Naive thymus-derived CD8-positive, alpha-beta T cell (primary cell): ENCODE measurements around the gene MYBPC2. TPM values are rescaled to one million over a fixed set of nuclear protein-coding genes. Genes with fewer than 3 reads are reported as not detected.
A peak's percentile ranks its signal among the peaks of the same experiment; 100 is the strongest.
"Not testable (repeated sequence)": the region's sequence is repeated elsewhere in the genome, so short reads cannot be mapped to it uniquely, and the experiment has no call there.

Experiments
- ATAC-seq, 2 donors: fragments of 150-1000 bp; cut with Tn5 transposase in 1 of 2; sonication (Bioruptor Pico), chemical (Tn5 transposase) in 1 of 2; 1 replicate in 1 of 2; 2 replicates in 1 of 2; pipeline ENCODE4 v1.10.0; 2021; ENCODE audit warnings: mild to moderate bottlenecking in 2 of 2, moderate library complexity in 2 of 2
- POLR2A ChIA-PET: fragments of 350-600 bp; sonication (Branson Sonifier 250); formaldehyde crosslinking; loops from one replicate; lab custom pipeline; 2021; ENCODE audit warnings: antibody characterized with exemption; lab: Charles Lee
- DNase-seq, 10 donors: peaks; one replicate each; pipeline versions ENCODE4 v3.0.0 to v3.0.0-alpha.2; 2020 to 2022
- H3K27ac Mint-ChIP-seq, 10 donors: one replicate each; pipeline ENCODE4 v1.8.0; 2020 to 2022; ENCODE audit warnings: mild to moderate bottlenecking in 10 of 10, mixed read lengths in 10 of 10, moderate library complexity in 4 of 10, inconsistent platforms in 1 of 10
- H3K27me3 Mint-ChIP-seq, 5 donors: one replicate each; pipeline ENCODE4 v1.8.0; 2021 to 2022; ENCODE audit warnings: mixed read lengths in 5 of 5
- H3K36me3 Mint-ChIP-seq, 3 donors: one replicate each; pipeline ENCODE4 v1.8.0; 2020 to 2022; ENCODE audit warnings: mixed read lengths in 3 of 3, mild to moderate bottlenecking in 2 of 3, inconsistent platforms in 1 of 3
- H3K4me1 Mint-ChIP-seq, 4 donors: one replicate each; pipeline ENCODE4 v1.8.0; 2021 to 2022; ENCODE audit warnings: mixed read lengths in 4 of 4
- H3K4me3 Mint-ChIP-seq, 10 donors: one replicate each; pipeline ENCODE4 v1.8.0; 2020 to 2022; ENCODE audit warnings: mild to moderate bottlenecking in 10 of 10, mixed read lengths in 10 of 10, moderate library complexity in 6 of 10, inconsistent platforms in 1 of 10
- H3K9me3 Mint-ChIP-seq, 9 donors: one replicate each; pipeline ENCODE4 v1.8.0; 2020 to 2022; ENCODE audit warnings: mixed read lengths in 9 of 9, mild to moderate bottlenecking in 3 of 9, inconsistent platforms in 1 of 9, moderate library complexity in 1 of 9
- polyA plus RNA-seq, 3 donors: library from polyadenylated mRNA; unstranded; fragments of 300-500 nt; fragmentation: Illumina TruSeq; gene quantifications; one replicate each; pipeline ENCODE4 v1.2.3, GENCODE V29; 2021
- total RNA-seq, 8 experiments: library from RNA in 2 of 8; stranded (reverse) in 2 of 8; gene quantifications; one replicate each; pipeline ENCODE4 v1.2.3 and lab custom pipeline; 2021 to 2026

The MYBPC2 gene
- total RNA-seq: not detected
- not detected for polyA plus RNA-seq
- 0 to 0.19 (median 0.04) reads per million in 6 experiments for total RNA-seq (lab: John Stamatoyannopoulos, UW)

GRCh38 chr19:50432221-50433028 lies at the start of gene MYBPC2:
TSS of gene MYBPC2 (plus strand) at chr19:50432892. CDS start at chr19:50432954, 62 bp downstream.
- no peaks in the 10 kb centered on the region for H3K36me3 Mint-ChIP-seq
- H3K9me3 Mint-ChIP-seq: no peaks in the 10 kb centered on the region
- peaks cover 8 to 46% (median 14%) of the 10 kb centered on the region in 4 donors for H3K4me1 Mint-ChIP-seq
- POLR2A ChIA-PET: interaction anchor here (0.6 kb wide), 2 partner anchors 44 to 504 kb away, joined by 3 read pairs; no protein-coding TSS in a partner anchor
- peak within 1 kb of the TSS; percentile 85 to 95 (median 93) for H3K4me3 Mint-ChIP-seq
- peak within 1 kb of the TSS; percentile 4 to 94 (median 90) for H3K27ac Mint-ChIP-seq
- ATAC-seq (no peak), DNase-seq (peak in 1 of 10 donors; percentile 7)
- H3K27me3 Mint-ChIP-seq: peaks cover 3 to 23% (median 11%) of the 10 kb centered on the region in 5 donors

GRCh38 chr19:50383001-50383851 lies 49.5 kb upstream of the MYBPC2 start:
- POLR2A ChIA-PET: interaction anchor here (0.8 to 2.6 kb wide), 10 partner anchors 7 to 719 kb away, joined by 3 to 21 read pairs (median 4); partner anchors contain the start of genes JOSD2 and NR1H2
- Mint-ChIP-seq H3K9me3 (no peaks in the 10 kb centered on the region), H3K4me1 (peaks cover 37 to 56% (median 40%) of the 10 kb centered on the region in 4 donors), H3K27me3 (peaks cover 0 to 5% (median 0%) of the 10 kb centered on the region in 5 donors), H3K27ac (peak overlapping the region; percentile 88 to 98 (median 93)), H3K4me3 (peak overlapping the region; percentile 92 to 99 (median 96)), H3K36me3 (peaks cover 0 to 38% (median under 1%) of the 10 kb centered on the region in 3 donors)
- ATAC-seq (peak in 1 of 2 donors; percentile 34), DNase-seq (peak in 2 of 10 donors; percentile 12 to 35)

GRCh38 chr19:50383852-50384684 lies 48.6 kb upstream of the MYBPC2 start, which contains the start of gene POLD1:
TSS of gene POLD1 (plus strand) at chr19:50384347. CDS start at chr19:50398852, 14,505 bp downstream.
- DNase-seq (peak; percentile 97 to 99 (median 99)), ATAC-seq (peak; percentile 84 to 87)
- peaks cover 0 to 29% (median 0%) of the 10 kb centered on the region in 3 donors for H3K36me3 Mint-ChIP-seq
- H3K27me3 Mint-ChIP-seq: peaks cover 0 to 5% (median 0%) of the 10 kb centered on the region in 5 donors
- peaks cover 35 to 52% (median 39%) of the 10 kb centered on the region in 4 donors for H3K4me1 Mint-ChIP-seq
- POLR2A ChIA-PET: interaction anchor here (0.6 to 2.6 kb wide), 12 partner anchors 8 to 720 kb away, joined by 3 to 21 read pairs (median 4); partner anchors contain the start of genes JOSD2, NR1H2 and SPIB
- no peaks in the 10 kb centered on the region for H3K9me3 Mint-ChIP-seq
- H3K4me3 Mint-ChIP-seq: peak within 1 kb of the TSS; percentile 92 to 99 (median 96)
- peak within 1 kb of the TSS; percentile 88 to 98 (median 94) for H3K27ac Mint-ChIP-seq

- POLR2A ChIA-PET: interaction anchor here (0.6 to 2.6 kb wide), 8 partner anchors 9 to 420 kb away, joined by 3 to 21 read pairs (median 6); partner anchors contain the start of genes JOSD2, NR1H2 and SPIB
- Mint-ChIP-seq H3K36me3 (peaks cover 0 to 21% (median 0%) of the 10 kb centered on the region in 3 donors), H3K27ac (peak overlapping the region; percentile 64 to 98 (median 94)), H3K4me3 (peak overlapping the region; percentile 92 to 99 (median 96)), H3K4me1 (peaks cover 28 to 43% (median 32%) of the 10 kb centered on the region in 4 donors), H3K27me3 (peaks cover 0 to 5% (median 0%) of the 10 kb centered on the region in 5 donors), H3K9me3 (no peaks in the 10 kb centered on the region)
- ATAC-seq: no peak
- DNase-seq: no peak
Measured at GRCh38 chr19:50384685-50385535, 47.8 kb upstream of the MYBPC2 start.

GRCh38 chr19:50387176-50387867 lies 45.4 kb upstream of the MYBPC2 start:
- no peak for DNase-seq
- peak overlapping the region in 6 of 10 donors; percentile 4 to 73 (median 37) for H3K4me3 Mint-ChIP-seq
- no peak for ATAC-seq
- POLR2A ChIA-PET: interaction anchor here (1.7 kb wide), 1 partner anchor 11 kb away, joined by 5 read pairs; the partner anchor contains the start of gene NR1H2
- peaks cover 0 to 5% (median 0%) of the 10 kb centered on the region in 5 donors for H3K27me3 Mint-ChIP-seq
- peaks cover 27 to 31% (median 29%) of the 10 kb centered on the region in 4 donors for H3K4me1 Mint-ChIP-seq
- peaks cover 0 to 10% (median 10%) of the 10 kb centered on the region in 3 donors for H3K36me3 Mint-ChIP-seq
- H3K27ac Mint-ChIP-seq: peak overlapping the region in 2 of 10 donors; percentile 25 to 78
- no peaks in the 10 kb centered on the region for H3K9me3 Mint-ChIP-seq

- POLR2A ChIA-PET: no interaction called here
- H3K27ac Mint-ChIP-seq: peak overlapping the region in 2 of 10 donors; percentile 25 to 78
- H3K9me3 Mint-ChIP-seq: no peaks in the 10 kb centered on the region
- peaks cover 27 to 31% (median 29%) of the 10 kb centered on the region in 4 donors for H3K4me1 Mint-ChIP-seq
- ATAC-seq (no peak), DNase-seq (no peak)
- peak overlapping the region in 6 of 10 donors; percentile 4 to 73 (median 37) for H3K4me3 Mint-ChIP-seq
- peaks cover 0 to 15% (median 14%) of the 10 kb centered on the region in 3 donors for H3K36me3 Mint-ChIP-seq
- H3K27me3 Mint-ChIP-seq: peaks cover 0 to 5% (median 0%) of the 10 kb centered on the region in 5 donors
Measured at GRCh38 chr19:50387868-50388245, 44.8 kb upstream of the MYBPC2 start.

GRCh38 chr19:50390295-50390694 lies 42.4 kb upstream of the MYBPC2 start:
- ATAC-seq, H3K27me3 Mint-ChIP-seq, DNase-seq, H3K9me3 Mint-ChIP-seq, H3K27ac Mint-ChIP-seq, H3K4me3 Mint-ChIP-seq: not testable (repeated sequence)
- Mint-ChIP-seq H3K4me1 (peaks cover 7 to 11% (median 8%) of the 10 kb centered on the region in 4 donors), H3K36me3 (peaks cover 0 to 19% (median 16%) of the 10 kb centered on the region in 3 donors)
- POLR2A ChIA-PET: interaction anchor here (0.7 kb wide), 1 partner anchor 113 kb away, joined by 4 read pairs; no protein-coding TSS in a partner anchor

- DNase-seq, H3K4me3 Mint-ChIP-seq, ATAC-seq, H3K27ac Mint-ChIP-seq, POLR2A ChIA-PET, H3K4me1 Mint-ChIP-seq, H3K9me3 Mint-ChIP-seq, H3K27me3 Mint-ChIP-seq: not testable (repeated sequence)
- peaks cover 0 to 24% (median 18%) of the 10 kb centered on the region in 3 donors for H3K36me3 Mint-ChIP-seq
Measured at GRCh38 chr19:50390952-50391351, 41.7 kb upstream of the MYBPC2 start.

GRCh38 chr19:50392759-50393158 lies 39.9 kb upstream of the MYBPC2 start:
- no peaks in the 10 kb centered on the region for H3K9me3 Mint-ChIP-seq

GRCh38 chr19:50393589-50393988 lies 39.1 kb upstream of the MYBPC2 start:
- H3K27me3 Mint-ChIP-seq: no peaks in the 10 kb centered on the region
- H3K9me3 Mint-ChIP-seq: no peaks in the 10 kb centered on the region
- H3K27ac Mint-ChIP-seq: no peak overlapping the region
- ATAC-seq (no peak), DNase-seq (no peak)
- H3K36me3 Mint-ChIP-seq: peaks cover 0 to 23% (median 18%) of the 10 kb centered on the region in 3 donors
- H3K4me1 Mint-ChIP-seq: peaks cover 0 to 8% (median 5%) of the 10 kb centered on the region in 4 donors
- POLR2A ChIA-PET: no interaction called here
- H3K4me3 Mint-ChIP-seq: no peak overlapping the region

More at GRCh38 chr19:50392759-50393158, 39.9 kb upstream of the MYBPC2 start:
- H3K4me1 Mint-ChIP-seq: peaks cover 2 to 6% (median 4%) of the 10 kb centered on the region in 4 donors
- DNase-seq: no peak
- H3K36me3 Mint-ChIP-seq: peaks cover 0 to 22% (median 18%) of the 10 kb centered on the region in 3 donors
- no peak overlapping the region for H3K27ac Mint-ChIP-seq
- POLR2A ChIA-PET: no interaction called here
- no peaks in the 10 kb centered on the region for H3K27me3 Mint-ChIP-seq
- no peak for ATAC-seq
- no peak overlapping the region for H3K4me3 Mint-ChIP-seq
